ENCODE data around the gene CEP350. TPM values are rescaled to one million over a fixed set of nuclear protein-coding genes. Genes with fewer than 3 reads are reported as not detected.
A peak's percentile ranks its signal among the peaks of the same experiment; 100 is the strongest.
"Not testable (repeated sequence)": the region's sequence is repeated elsewhere in the genome, so short reads cannot be mapped to it uniquely, and the experiment has no call there.

The CEP350 gene
- total and polyA plus RNA-seq, 10 of the 15 experiments (the other 5 are each of a cell fraction or from before 2014, with no cell fraction given): 5.2 to 46.0 (median 23.1) TPM

- TF ChIP-seq, protein P1, sequence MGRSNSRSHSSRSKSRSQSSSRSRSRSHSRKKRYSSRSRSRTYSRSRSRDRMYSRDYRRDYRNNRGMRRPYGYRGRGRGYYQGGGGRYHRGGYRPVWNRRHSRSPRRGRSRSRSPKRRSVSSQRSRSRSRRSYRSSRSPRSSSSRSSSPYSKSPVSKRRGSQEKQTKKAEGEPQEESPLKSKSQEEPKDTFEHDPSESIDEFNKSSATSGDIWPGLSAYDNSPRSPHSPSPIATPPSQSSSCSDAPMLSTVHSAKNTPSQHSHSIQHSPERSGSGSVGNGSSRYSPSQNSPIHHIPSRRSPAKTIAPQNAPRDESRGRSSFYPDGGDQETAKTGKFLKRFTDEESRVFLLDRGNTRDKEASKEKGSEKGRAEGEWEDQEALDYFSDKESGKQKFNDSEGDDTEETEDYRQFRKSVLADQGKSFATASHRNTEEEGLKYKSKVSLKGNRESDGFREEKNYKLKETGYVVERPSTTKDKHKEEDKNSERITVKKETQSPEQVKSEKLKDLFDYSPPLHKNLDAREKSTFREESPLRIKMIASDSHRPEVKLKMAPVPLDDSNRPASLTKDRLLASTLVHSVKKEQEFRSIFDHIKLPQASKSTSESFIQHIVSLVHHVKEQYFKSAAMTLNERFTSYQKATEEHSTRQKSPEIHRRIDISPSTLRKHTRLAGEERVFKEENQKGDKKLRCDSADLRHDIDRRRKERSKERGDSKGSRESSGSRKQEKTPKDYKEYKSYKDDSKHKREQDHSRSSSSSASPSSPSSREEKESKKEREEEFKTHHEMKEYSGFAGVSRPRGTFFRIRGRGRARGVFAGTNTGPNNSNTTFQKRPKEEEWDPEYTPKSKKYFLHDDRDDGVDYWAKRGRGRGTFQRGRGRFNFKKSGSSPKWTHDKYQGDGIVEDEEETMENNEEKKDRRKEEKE (IDR thresholded peaks at IDR 0.05): no peak
- TF ChIP-seq RUNX3 (IDR thresholded peaks at IDR 0.05; ENCODE audit: low read length) (peak; percentile 78), RELA (IDR thresholded peaks at IDR 0.05; ENCODE audit: borderline replicate concordance, partially characterized antibody) (peak; percentile 29), HDGF (IDR thresholded peaks at IDR 0.05) (0 out of 2 replicates have a peak, but pooled peaks have one; percentile 23), ZBTB40 (IDR thresholded peaks at IDR 0.05; ENCODE audit: borderline replicate concordance) (no peak), MYB (IDR thresholded peaks at IDR 0.05; ENCODE audit: borderline replicate concordance, low read depth, low read length) (no peak), IKZF1 (conservative IDR thresholded peaks at IDR 0.05) (0 out of 2 replicates have a peak, but pooled peaks have one; percentile 10), NFIC (IDR thresholded peaks at IDR 0.05; ENCODE audit: low read depth, low read length) (peak; percentile 64), ZNF217 (IDR thresholded peaks at IDR 0.05) (peak; percentile 38; the same call in 1 of the 2 replicates), NFYA (IDR thresholded peaks at IDR 0.05; ENCODE audit: borderline replicate concordance, low read depth, low read length) (no peak)
- TF ChIP-seq, protein P2, sequence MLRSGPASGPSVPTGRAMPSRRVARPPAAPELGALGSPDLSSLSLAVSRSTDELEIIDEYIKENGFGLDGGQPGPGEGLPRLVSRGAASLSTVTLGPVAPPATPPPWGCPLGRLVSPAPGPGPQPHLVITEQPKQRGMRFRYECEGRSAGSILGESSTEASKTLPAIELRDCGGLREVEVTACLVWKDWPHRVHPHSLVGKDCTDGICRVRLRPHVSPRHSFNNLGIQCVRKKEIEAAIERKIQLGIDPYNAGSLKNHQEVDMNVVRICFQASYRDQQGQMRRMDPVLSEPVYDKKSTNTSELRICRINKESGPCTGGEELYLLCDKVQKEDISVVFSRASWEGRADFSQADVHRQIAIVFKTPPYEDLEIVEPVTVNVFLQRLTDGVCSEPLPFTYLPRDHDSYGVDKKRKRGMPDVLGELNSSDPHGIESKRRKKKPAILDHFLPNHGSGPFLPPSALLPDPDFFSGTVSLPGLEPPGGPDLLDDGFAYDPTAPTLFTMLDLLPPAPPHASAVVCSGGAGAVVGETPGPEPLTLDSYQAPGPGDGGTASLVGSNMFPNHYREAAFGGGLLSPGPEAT (IDR thresholded peaks at IDR 0.05; ENCODE audit: low read depth): peak; percentile 68; the same call in 1 of the 2 replicates
Measured at GRCh38 chr1:180003026-180003695, 48.6 kb downstream of the CEP350 start (continued).

DNA sequence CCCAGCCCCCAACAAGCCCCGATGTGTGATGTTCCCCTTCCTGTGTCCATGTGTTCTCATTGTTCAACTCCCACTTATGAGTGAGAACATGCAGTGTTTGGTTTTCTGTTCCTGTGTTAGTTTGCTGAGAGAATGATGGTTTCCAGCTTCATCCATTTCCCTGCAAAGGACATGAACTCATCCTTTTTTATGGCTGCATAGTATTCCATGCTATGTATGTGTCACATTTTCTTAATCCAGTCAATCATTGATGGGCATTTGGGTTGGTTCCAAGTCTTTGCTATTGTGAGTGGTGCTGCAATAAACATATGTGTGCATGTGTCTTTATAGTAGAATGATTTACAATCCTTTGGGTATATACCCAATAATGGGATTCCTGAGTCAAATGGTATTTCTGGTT is 52.2 kb downstream of the CEP350 start:
- H3K27ac ChIP-seq (ENCODE audit: control insufficient read depth, insufficient read depth); DNase-seq (ENCODE audit: low read depth, low spot score); H3K79me2 ChIP-seq (ENCODE audit: control insufficient read depth, insufficient read depth, low read length); ATAC-seq; H3K9ac ChIP-seq (ENCODE audit: control insufficient read depth, insufficient read depth, low read length); BruUV-seq (replicated peaks); RAD21 ChIA-PET (ENCODE audit: unreplicated experiment); H3K27me3 ChIP-seq (replicated peaks in 1 of 2; ENCODE audit: control insufficient read depth in 2 of 2, insufficient read depth in 2 of 2, low read length in 1 of 2); FAIRE-seq; in situ Hi-C loops (cut with MboI); H3K4me2 ChIP-seq (ENCODE audit: control insufficient read depth, insufficient read depth); H3K9me3 ChIP-seq (replicated peaks; ENCODE audit: control insufficient read depth, insufficient read depth, low read length); H2AFZ ChIP-seq (ENCODE audit: control insufficient read depth, low read depth, low read length); intact Hi-C loops (cut with micrococcal nuclease; ENCODE audit: unreplicated experiment); POLR2A ChIA-PET; SMC1A ChIA-PET (ENCODE audit: uncharacterized antibody, unreplicated experiment); H3K36me3 ChIP-seq (ENCODE audit: control insufficient read depth in 2 of 2, insufficient read depth in 2 of 2, low read length in 1 of 2); CTCF ChIA-PET; H4K20me1 ChIP-seq (ENCODE audit: control insufficient read depth, insufficient read depth); H3K4me3 ChIP-seq: not testable (repeated sequence)
- H3K4me1 ChIP-seq (ENCODE audit: control insufficient read depth, insufficient read depth, low read length): peaks cover 18% of the 10 kb centered on the region
- WGBS (ENCODE audit: insufficient coverage, insufficient replicate concordance, low lambda C conversion rate, missing lambda C conversion rate): 90% methylated on average over 1 of the region's 1 CpG

Data from GM12878 (cell line).